H1 (cell line): ENCODE data around the gene UBQLN4. TPM values are rescaled to one million over a fixed set of nuclear protein-coding genes. Genes with fewer than 3 reads are reported as not detected.

Experiments
- CTCF ChIA-PET: fragments of 300-600 bp; sonication (Branson Sonifier 250); formaldehyde crosslinking; loops from one replicate; lab custom pipeline; 2021; ENCODE audit not compliant: partially characterized antibody; lab: Charles Lee
- POLR2A ChIA-PET: fragments of 300-600 bp; sonication (Branson Sonifier 250); formaldehyde crosslinking; loops from one replicate; lab custom pipeline; 2021; ENCODE audit warnings: inconsistent platforms; ENCODE audit not compliant: partially characterized antibody; lab: Charles Lee
- DNase-seq, 2 experiments: peaks; one replicate each; pipeline versions ENCODE4 v3.0.0 to v3.0.0-alpha.2; 2010 to 2022; ENCODE audit warnings: low spot score in 2 of 2, low read depth in 1 of 2, mixed read lengths in 1 of 2
- FAIRE-seq: peaks from 2 replicates; lab custom pipeline; 2011; peaks lifted over from hg19 to GRCh38; lab: Jason Lieb, UNC
- H2AFZ ChIP-seq: 2 replicates; pipeline ENCODE4 v1.8.1; 2012; ENCODE audit warnings: low read length, inconsistent platforms
- H2AK5ac ChIP-seq: 2 replicates; pipeline ENCODE4 v1.6.1; 2013; ENCODE audit warnings: low read depth, low read length
- H2BK120ac ChIP-seq: replicated peaks from 2 replicates; pipeline ENCODE3; 2013; ENCODE audit warnings: low read depth, low read length, inconsistent platforms
- H2BK12ac ChIP-seq: 2 replicates; pipeline ENCODE4 v1.6.1; 2013; ENCODE audit warnings: low read depth, low read length
- H2BK15ac ChIP-seq: 2 replicates; pipeline ENCODE4 v1.6.1; 2013; ENCODE audit warnings: low read length
- H2BK20ac ChIP-seq: 2 replicates; pipeline ENCODE4 v1.6.1; 2013; ENCODE audit warnings: low read length
- H2BK5ac ChIP-seq: 2 replicates; pipeline ENCODE4 v1.6.1; 2013; ENCODE audit warnings: low read depth, low read length
- H3K14ac ChIP-seq: 2 replicates; pipeline ENCODE4 v1.6.1; 2013; ENCODE audit warnings: inconsistent platforms; ENCODE audit not compliant: insufficient read length
- H3K18ac ChIP-seq: 2 replicates; pipeline ENCODE4 v1.6.1; 2013; ENCODE audit warnings: low read length; ENCODE audit errors: extremely low read depth
- H3K23ac ChIP-seq: 2 replicates; pipeline ENCODE4 v1.6.1; 2013; ENCODE audit warnings: inconsistent platforms; ENCODE audit not compliant: insufficient read length
- H3K23me2 ChIP-seq: 2 replicates; pipeline ENCODE4 v1.6.1; 2013; ENCODE audit warnings: low read depth, low read length
- H3K27ac ChIP-seq: 2 replicates; pipeline ENCODE4 v1.6.1; 2011; ENCODE audit warnings: low read depth, low read length, inconsistent platforms
- H3K27me3 ChIP-seq, 4 experiments: replicated peaks in 1 of 4; 1 replicate in 1 of 4; 2 replicates in 3 of 4; pipeline versions ENCODE4 v1.6.1 to v1.8.1; 2011 to 2013; ENCODE audit warnings: low read length in 3 of 4, mild to moderate bottlenecking in 3 of 4, inconsistent platforms in 2 of 4, mixed read lengths in 2 of 4, moderate library complexity in 1 of 4; ENCODE audit not compliant: control insufficient read depth in 3 of 4, insufficient read depth in 3 of 4; ENCODE audit errors: extremely low read depth in 1 of 4
- H3K36me3 ChIP-seq, 4 experiments: 2 replicates each; pipeline versions ENCODE4 v1.6.1 to v1.8.1; 2011 to 2013; ENCODE audit warnings: mild to moderate bottlenecking in 4 of 4, low read length in 3 of 4, moderate library complexity in 2 of 4, control low read depth in 1 of 4, inconsistent platforms in 1 of 4; ENCODE audit not compliant: insufficient read depth in 4 of 4, control insufficient read depth in 2 of 4
- H3K4ac ChIP-seq: replicated peaks from 2 replicates; pipeline ENCODE3; 2013; ENCODE audit warnings: low read length, low read depth, mixed read lengths, inconsistent platforms; ENCODE audit not compliant: insufficient read length
- H3K4me1 ChIP-seq, 4 experiments: replicated peaks in 1 of 4; 1 replicate in 1 of 4; 2 replicates in 3 of 4; pipeline versions ENCODE4 v1.6.1 to v1.8.1; 2011 to 2013; ENCODE audit warnings: low read length in 3 of 4, inconsistent platforms in 2 of 4, mixed read lengths in 1 of 4; ENCODE audit not compliant: insufficient read depth in 4 of 4, control insufficient read depth in 3 of 4
- H3K4me2 ChIP-seq, 2 experiments: 2 replicates each; pipeline versions ENCODE4 v1.6.1 to v1.8.1; 2011 to 2013; ENCODE audit warnings: low read depth in 2 of 2, low read length in 2 of 2, control low read depth in 1 of 2, inconsistent platforms in 1 of 2, mild to moderate bottlenecking in 1 of 2; ENCODE audit not compliant: insufficient read depth in 1 of 2
- H3K4me3 ChIP-seq, 4 experiments: fragments of 200-600, 300-600 bp in 1 of 4; sonication (generic), shearing (Covaris generic), sonication (Bioruptor Twin) in 1 of 4; 2 replicates each; pipeline versions ENCODE4 v1.5.1 to v1.8.1; 2011 to 2016; ENCODE audit warnings: low read length in 4 of 4, low read depth in 3 of 4, control low read depth in 2 of 4, inconsistent platforms in 2 of 4, mild to moderate bottlenecking in 2 of 4, mixed read lengths in 1 of 4, moderate library complexity in 1 of 4; ENCODE audit not compliant: insufficient read depth in 2 of 4; ENCODE audit errors: extremely low read depth in 1 of 4
- H3K56ac ChIP-seq: replicated peaks from 2 replicates; pipeline ENCODE3; 2013; ENCODE audit warnings: low read depth, mild to moderate bottlenecking, mixed read lengths, low read length, inconsistent platforms; ENCODE audit not compliant: insufficient read length
- H3K79me1 ChIP-seq: 2 replicates; pipeline ENCODE4 v1.6.1; 2013; ENCODE audit warnings: low read depth, low read length, control low read depth
- H3K79me2 ChIP-seq, 2 experiments: 2 replicates each; pipeline versions ENCODE4 v1.6.1 to v1.8.1; 2012 to 2013; ENCODE audit warnings: low read length in 2 of 2, mild to moderate bottlenecking in 2 of 2, inconsistent platforms in 1 of 2; ENCODE audit not compliant: insufficient read depth in 2 of 2, control insufficient read depth in 1 of 2
- H3K9ac ChIP-seq, 4 experiments: replicated peaks in 1 of 4; 1 replicate in 1 of 4; 2 replicates in 3 of 4; pipeline versions ENCODE4 v1.6.1 to v1.8.1; 2011 to 2013; ENCODE audit warnings: low read depth in 3 of 4, low read length in 3 of 4, control low read depth in 2 of 4, mild to moderate bottlenecking in 2 of 4, moderate library complexity in 2 of 4, inconsistent platforms in 1 of 4; ENCODE audit errors: extremely low read depth in 1 of 4
- H3K9me3 ChIP-seq, 2 experiments: 2 replicates each; pipeline versions ENCODE4 v1.6.1 to v1.8.1; 2012 to 2013; ENCODE audit warnings: mild to moderate bottlenecking in 2 of 2, moderate library complexity in 2 of 2, control low read depth in 1 of 2, inconsistent platforms in 1 of 2, low read depth in 1 of 2, low read length in 1 of 2, mixed read lengths in 1 of 2; ENCODE audit not compliant: insufficient read depth in 2 of 2
- H4K20me1 ChIP-seq, 2 experiments: replicated peaks in 1 of 2; 2 replicates each; pipeline versions ENCODE3 to v1.8.1; 2011 to 2013; ENCODE audit warnings: inconsistent platforms in 2 of 2, low read length in 2 of 2, mild to moderate bottlenecking in 1 of 2; ENCODE audit not compliant: insufficient read depth in 2 of 2, control insufficient read depth in 1 of 2
- H4K5ac ChIP-seq: 2 replicates; pipeline ENCODE4 v1.6.1; 2013; ENCODE audit warnings: low read length, low read depth, mixed read lengths, inconsistent platforms; ENCODE audit not compliant: insufficient read length
- H4K8ac ChIP-seq: 2 replicates; pipeline ENCODE4 v1.8.0; 2013; ENCODE audit warnings: mild to moderate bottlenecking, moderate library complexity, low read length, inconsistent platforms; ENCODE audit not compliant: insufficient read depth; ENCODE audit errors: extremely low read depth
- H4K91ac ChIP-seq: replicated peaks from 2 replicates; pipeline ENCODE3; 2013; ENCODE audit warnings: low read length, mixed read lengths, inconsistent platforms; ENCODE audit not compliant: insufficient read length
- CREB1 ChIP-seq: IDR thresholded peaks from 2 replicates; pipeline ENCODE4 v1.6.1; 2012; ENCODE audit warnings: inconsistent platforms
- JUND ChIP-seq: IDR thresholded peaks from 2 replicates; pipeline ENCODE4 v1.6.1; 2011; ENCODE audit warnings: mild to moderate bottlenecking, improper control_type of control experiment, low read length
- PHF8 ChIP-seq: fragments of 200-600 bp; sonication (generic); conservative IDR thresholded peaks from 2 replicates; pipeline ENCODE4 v1.7.1; 2012; ENCODE audit warnings: low read depth, mild to moderate bottlenecking, inconsistent platforms, low read length, moderate library complexity
- POLR2A ChIP-seq, 2 experiments: IDR thresholded peaks; 1 replicate in 1 of 2; 2 replicates in 1 of 2; pipeline ENCODE4 v1.6.1; 2011; ENCODE audit warnings: low read depth in 2 of 2, low read length in 2 of 2, mild to moderate bottlenecking in 2 of 2; ENCODE audit errors: control extremely low read depth in 1 of 2
- POU5F1 ChIP-seq: IDR thresholded peaks from 2 replicates; pipeline ENCODE4 v1.6.1; 2011; ENCODE audit warnings: low read depth, mild to moderate bottlenecking, low read length, moderate library complexity
- RBBP5 ChIP-seq: IDR thresholded peaks from 2 replicates; pipeline ENCODE4 v1.7.1; 2012; ENCODE audit warnings: low read depth, mild to moderate bottlenecking, inconsistent platforms, low read length, moderate library complexity, borderline replicate concordance
- RFX5 ChIP-seq: IDR thresholded peaks from 2 replicates; pipeline ENCODE4 v1.6.1; 2011; ENCODE audit warnings: low read depth, low read length, improper control_type of control experiment, borderline replicate concordance
- SRF ChIP-seq: IDR thresholded peaks from 2 replicates; pipeline ENCODE4 v1.6.1; 2011; ENCODE audit warnings: mild to moderate bottlenecking, low read depth, low read length, moderate library complexity
- TCF12 ChIP-seq: IDR thresholded peaks from 2 replicates; pipeline ENCODE4 v1.6.1; 2011; ENCODE audit warnings: low read depth, mild to moderate bottlenecking, low read length
- YY1 ChIP-seq: IDR thresholded peaks from 2 replicates; pipeline ENCODE4 v1.6.1; 2011; ENCODE audit warnings: low read depth, mild to moderate bottlenecking, low read length
- WGBS, 2 experiments: shearing (Covaris generic) in 1 of 2; methylation state at CpG; one replicate each; pipeline versions ENCODE4 v1.1.6 to v1.1.7; 2013 to 2015; ENCODE audit warnings: low lambda C conversion rate in 2 of 2, mixed read lengths in 2 of 2, inconsistent platforms in 1 of 2, low coverage in 1 of 2, missing lambda C conversion rate in 1 of 2; ENCODE audit not compliant: insufficient replicate concordance in 2 of 2, insufficient coverage in 1 of 2, insufficient read length in 1 of 2; ENCODE audit errors: extremely low coverage in 1 of 2, missing lambda C conversion rate in 1 of 2; 5-methylcytosine and 5-hydroxymethylcytosine counted together
- polyA plus RNA-seq, 7 experiments: library from polyadenylated mRNA; depleted of rRNA in 3 of 7; stranded (reverse) in 5 of 7; unstranded in 2 of 7; fragments of >200 nt in 5 of 7; fragments of 200-250 nt in 2 of 7; gene quantifications; 1 replicate in 5 of 7; 2 replicates in 1 of 7; 4 replicates in 1 of 7; pipeline versions ENCODE4 v1.2.1 to v1.2.3, GENCODE V29; 2011 to 2013; ENCODE audit warnings: missing spikeins in 2 of 7, mixed read lengths in 2 of 7
- total RNA-seq: library from RNA; stranded (reverse); fragmentation: NEBNext Ultra II Directional; extraction: Animal tissue kit (Norgen Biotek cat#: 25700); gene quantifications from 2 replicates; pipeline ENCODE4 v1.2.1, GENCODE V29; 2021
- TF ChIP-seq, protein P1 (sequence below), 3 experiments: IDR thresholded peaks; 1 replicate in 2 of 3; 2 replicates in 1 of 3; pipeline versions ENCODE4 v1.5.1 to v1.6.1; 2011; ENCODE audit warnings: low read length in 3 of 3, mild to moderate bottlenecking in 3 of 3, inconsistent platforms in 2 of 3, low read depth in 1 of 3, moderate library complexity in 1 of 3; ENCODE audit not compliant: insufficient read depth in 1 of 3; ENCODE audit errors: control extremely low read depth in 1 of 3

Gene UBQLN4
- total and polyA plus RNA-seq, 2 of the 8 experiments (the other 6 are each of a cell fraction or from before 2014, with no cell fraction given), result 37.7 to 52.0 TPM

DNA sequence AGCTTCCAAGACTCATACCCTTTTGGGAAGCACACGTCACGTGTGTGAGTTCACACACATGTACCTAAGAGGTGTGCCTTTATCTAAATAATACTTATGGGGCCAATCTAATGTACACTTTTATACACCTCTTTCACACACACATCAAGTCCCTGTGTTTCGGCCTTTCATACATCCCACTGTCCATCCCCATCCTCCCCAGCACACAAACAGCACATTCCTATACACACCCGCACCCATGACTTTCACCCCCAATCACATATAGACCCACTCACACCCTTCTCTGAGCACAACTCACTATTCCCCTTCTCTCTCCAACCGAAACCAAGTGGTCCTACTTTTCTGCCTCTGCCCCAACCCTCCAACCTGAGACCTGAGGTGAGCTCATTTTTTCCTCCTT lies 25.1 kb upstream of the UBQLN4 start:
- Histone ChIP-seq H4K8ac (no peak overlapping the region), H3K23me2 (peaks cover 14% of the 10 kb centered on the region), H3K56ac (no peak overlapping the region), H2BK5ac (no peak overlapping the region), H3K18ac (no peak overlapping the region), H3K9ac (no peak overlapping the region), H3K27me3 (no peaks in the 10 kb centered on the region), H3K79me1 (peaks cover 21% of the 10 kb centered on the region), H3K36me3 (peaks cover 3 to 26% (median 9%) of the 10 kb centered on the region in 4 experiments; a peak in 6 of 8 replicates), H3K4me2 (peak overlapping the region; percentile 53 to 79; a peak in 3 of 4 replicates), H4K5ac (no peak overlapping the region), H2AK5ac (0 out of 2 replicates have a peak overlapping the region, but pooled peaks have one; percentile 48), H2BK15ac (peak overlapping the region; percentile 46; the same call in 1 of the 2 replicates), H2BK20ac (0 out of 2 replicates have a peak overlapping the region, but pooled peaks have one; percentile 56), H3K4ac (no peak overlapping the region), H4K91ac (no peak overlapping the region), H3K23ac (no peak overlapping the region), H3K79me2 (peaks cover 19 to 60% of the 10 kb centered on the region in 2 experiments), H2AFZ (no peak overlapping the region), H3K14ac (no peak overlapping the region), H2BK12ac (0 out of 2 replicates have a peak overlapping the region, but pooled peaks have one; percentile 43), H2BK120ac (no peak overlapping the region), H3K4me1 (peaks cover 13 to 45% (median 37%) of the 10 kb centered on the region in 4 experiments), H4K20me1 (peaks cover 10 to 27% of the 10 kb centered on the region in 2 experiments), H3K9me3 (no peaks in the 10 kb centered on the region), H3K27ac (no peak overlapping the region), H3K4me3 (peak overlapping the region in 1 of 4 experiments; percentile 28; a peak in 2 of 8 replicates)
- POLR2A ChIA-PET, result interaction anchor here (0.7 to 3.4 kb wide), 11 partner anchors 10 to 101 kb away, joined by 3 to 20 read pairs (median 5); partner anchors contain the start of genes ARHGEF2, LAMTOR2, LMNA and RAB25
- no peak for DNase-seq
- FAIRE-seq, result no peak
- WGBS, 2 experiments, result 85% methylated on average over 5 of the region's 5 CpGs; no CpG with 5 or more reads in 1 of the 2 experiments
- CTCF ChIA-PET, result interaction anchor here (0.8 to 2.5 kb wide), 9 partner anchors 10 to 102 kb away, joined by 3 to 17 read pairs (median 3); no protein-coding TSS in a partner anchor
- TF ChIP-seq JUND (no peak), SRF (no peak), CREB1 (no peak), YY1 (no peak), RFX5 (no peak), PHF8 (no peak), POLR2A (IDR thresholded peaks at IDR 0.05; ENCODE audit: control extremely low read depth in 1 of 2, low read depth in 2 of 2, low read length in 2 of 2) (no peak), TCF12 (no peak), RBBP5 (no peak), POU5F1 (no peak)
- TF ChIP-seq, protein P1, sequence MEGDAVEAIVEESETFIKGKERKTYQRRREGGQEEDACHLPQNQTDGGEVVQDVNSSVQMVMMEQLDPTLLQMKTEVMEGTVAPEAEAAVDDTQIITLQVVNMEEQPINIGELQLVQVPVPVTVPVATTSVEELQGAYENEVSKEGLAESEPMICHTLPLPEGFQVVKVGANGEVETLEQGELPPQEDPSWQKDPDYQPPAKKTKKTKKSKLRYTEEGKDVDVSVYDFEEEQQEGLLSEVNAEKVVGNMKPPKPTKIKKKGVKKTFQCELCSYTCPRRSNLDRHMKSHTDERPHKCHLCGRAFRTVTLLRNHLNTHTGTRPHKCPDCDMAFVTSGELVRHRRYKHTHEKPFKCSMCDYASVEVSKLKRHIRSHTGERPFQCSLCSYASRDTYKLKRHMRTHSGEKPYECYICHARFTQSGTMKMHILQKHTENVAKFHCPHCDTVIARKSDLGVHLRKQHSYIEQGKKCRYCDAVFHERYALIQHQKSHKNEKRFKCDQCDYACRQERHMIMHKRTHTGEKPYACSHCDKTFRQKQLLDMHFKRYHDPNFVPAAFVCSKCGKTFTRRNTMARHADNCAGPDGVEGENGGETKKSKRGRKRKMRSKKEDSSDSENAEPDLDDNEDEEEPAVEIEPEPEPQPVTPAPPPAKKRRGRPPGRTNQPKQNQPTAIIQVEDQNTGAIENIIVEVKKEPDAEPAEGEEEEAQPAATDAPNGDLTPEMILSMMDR (IDR thresholded peaks at IDR 0.05; ENCODE audit: control extremely low read depth in 1 of 3, insufficient read depth in 1 of 3, low read depth in 1 of 3, low read length in 3 of 3), result no peak
